SH-SY5Y (cell line): Measurements from ENCODE around the gene CAMTA1.

Experiments
- GATA2 ChIP-seq: IDR thresholded peaks from 2 replicates; pipeline ENCODE4 v1.6.1; 2011; ENCODE audit warnings: mild to moderate bottlenecking, low read depth, low read length
- GATA3 ChIP-seq: IDR thresholded peaks from 2 replicates; pipeline ENCODE4 v1.6.1; 2011; ENCODE audit warnings: low read depth, mild to moderate bottlenecking, low read length, moderate library complexity

GRCh38 chr1:6981595-6981994 lies 196.3 kb downstream of the CAMTA1 start:
- no peak for TF ChIP-seq GATA3
- TF ChIP-seq GATA2 = no peak
